ENCODE results near the gene JADE1. TPM values are rescaled to one million over a fixed set of nuclear protein-coding genes. Genes with fewer than 3 reads are reported as not detected.

Gene JADE1
- total RNA-seq: 23.0 TPM
- long read RNA-seq, full-length matches to known transcripts: 29 of 48 reads
- long read RNA-seq, partial matches to known transcripts: 9 of 48 reads
- long read RNA-seq, other reads (novel, unspliced or antisense): 10 of 48 reads

GRCh38 chr4:128809477-128810330 is at the start of gene JADE1:
TSS of gene JADE1 (plus strand) at chr4:128809700. CDS start at chr4:128831759, 22,059 bp downstream.
- peak; percentile 94 for DNase-seq (ENCODE audit: low spot score)
- intact Hi-C loops (cut with DNase I): loop anchor here (1.0 to 5.0 kb wide), 8 partner anchors 49 to 522 kb away; partner anchors contain the start of genes PGRMC2 and SCLT1

- intact Hi-C loops (cut with DNase I): no loop called here
- DNase-seq (ENCODE audit: low spot score): no peak
Measured at GRCh38 chr4:128766781-128767180, 42.7 kb upstream of the JADE1 start.

GRCh38 chr4:128768373-128768996 is 41.0 kb upstream of the JADE1 start:
- intact Hi-C loops (cut with DNase I): no loop called here
- no peak for DNase-seq (ENCODE audit: low spot score)

GRCh38 chr4:128769011-128769410 is 40.5 kb upstream of the JADE1 start:
- DNase-seq (ENCODE audit: low spot score): no peak
- intact Hi-C loops (cut with DNase I): no loop called here

GRCh38 chr4:128770807-128771206 is 38.7 kb upstream of the JADE1 start:
- no peak for DNase-seq (ENCODE audit: low spot score)
- intact Hi-C loops (cut with DNase I): no loop called here

GRCh38 chr4:128775477-128775876 is 34.0 kb upstream of the JADE1 start:
- DNase-seq (ENCODE audit: low spot score): no peak
- intact Hi-C loops (cut with DNase I): no loop called here

- intact Hi-C loops (cut with DNase I): no loop called here
- no peak for DNase-seq (ENCODE audit: low spot score)
Measured at GRCh38 chr4:128775916-128776315, 33.6 kb upstream of the JADE1 start.

GRCh38 chr4:128776794-128777216 is 32.7 kb upstream of the JADE1 start:
- intact Hi-C loops (cut with DNase I): no loop called here
- DNase-seq (ENCODE audit: low spot score): no peak

GRCh38 chr4:128780688-128781087 is 28.8 kb upstream of the JADE1 start:
- intact Hi-C loops (cut with DNase I): no loop called here
- no peak for DNase-seq (ENCODE audit: low spot score)

GRCh38 chr4:128782076-128782715 is 27.3 kb upstream of the JADE1 start:
- DNase-seq (ENCODE audit: low spot score): no peak
- intact Hi-C loops (cut with DNase I): no loop called here

- DNase-seq (ENCODE audit: low spot score): no peak
- intact Hi-C loops (cut with DNase I): no loop called here
Measured at GRCh38 chr4:128782875-128783614, 26.5 kb upstream of the JADE1 start.

- DNase-seq (ENCODE audit: low spot score): no peak
- intact Hi-C loops (cut with DNase I): no loop called here
Measured at GRCh38 chr4:128787509-128788311, 21.8 kb upstream of the JADE1 start.

- intact Hi-C loops (cut with DNase I): no loop called here
- no peak for DNase-seq (ENCODE audit: low spot score)
Measured at GRCh38 chr4:128793859-128794672, 15.4 kb upstream of the JADE1 start.

- intact Hi-C loops (cut with DNase I): no loop called here
- DNase-seq (ENCODE audit: low spot score): no peak
Measured at GRCh38 chr4:128796934-128797333, 12.6 kb upstream of the JADE1 start.

GRCh38 chr4:128800284-128800683 is 9.2 kb upstream of the JADE1 start:
- intact Hi-C loops (cut with DNase I): no loop called here
- DNase-seq (ENCODE audit: low spot score): no peak

- intact Hi-C loops (cut with DNase I): no loop called here
- DNase-seq (ENCODE audit: low spot score): no peak
Measured at GRCh38 chr4:128800701-128801284, 8.7 kb upstream of the JADE1 start.
